Activated naive CD4-positive, alpha-beta T cell (primary cell): ENCODE results near the gene SMARCA2.
A peak's percentile ranks its signal among the peaks of the same experiment; 100 is the strongest.

Source experiments
- DNase-seq, 4 experiments: peaks; one replicate each; lab custom pipeline; 2025; lab: John Stamatoyannopoulos, UW

The SMARCA2 gene

GRCh38 chr9:2210201-2210600 lies 195.1 kb downstream of the SMARCA2 start:
- DNase-seq: no peak

GRCh38 chr9:2213830-2214468 lies 198.8 kb downstream of the SMARCA2 start:
- DNase-seq: no peak

- DNase-seq: no peak
Measured at GRCh38 chr9:2214707-2215106, 199.6 kb downstream of the SMARCA2 start.

GRCh38 chr9:2215921-2216441 lies 200.8 kb downstream of the SMARCA2 start:
- no peak for DNase-seq

- DNase-seq: no peak
Measured at GRCh38 chr9:2216591-2216990, 201.4 kb downstream of the SMARCA2 start.

GRCh38 chr9:2217540-2217939 lies 202.4 kb downstream of the SMARCA2 start:
- DNase-seq: no peak

GRCh38 chr9:2220036-2220435 lies 204.9 kb downstream of the SMARCA2 start:
- DNase-seq: no peak

GRCh38 chr9:2227144-2227867 lies 212.2 kb downstream of the SMARCA2 start:
- DNase-seq: no peak

- no peak for DNase-seq
Measured at GRCh38 chr9:2228132-2228531, 213.0 kb downstream of the SMARCA2 start.

- no peak for DNase-seq
Measured at GRCh38 chr9:2228641-2229040, 213.5 kb downstream of the SMARCA2 start.

- DNase-seq: no peak
Measured at GRCh38 chr9:2229109-2229721, 214.1 kb downstream of the SMARCA2 start.

GRCh38 chr9:2230362-2230761 lies 215.2 kb downstream of the SMARCA2 start:
- DNase-seq: no peak

GRCh38 chr9:2231101-2231500 lies 216.0 kb downstream of the SMARCA2 start:
- DNase-seq: no peak

- DNase-seq: no peak
Measured at GRCh38 chr9:2231829-2232228, 216.7 kb downstream of the SMARCA2 start.

- DNase-seq: no peak
Measured at GRCh38 chr9:2233274-2233673, 218.1 kb downstream of the SMARCA2 start.

- DNase-seq: no peak
Measured at GRCh38 chr9:2234371-2234893, 219.3 kb downstream of the SMARCA2 start.

GRCh38 chr9:2235623-2236022 lies 220.5 kb downstream of the SMARCA2 start:
- no peak for DNase-seq

GRCh38 chr9:2236850-2237249 lies 221.7 kb downstream of the SMARCA2 start:
- DNase-seq: no peak

- DNase-seq: no peak
Measured at GRCh38 chr9:2241461-2241835, 226.3 kb downstream of the SMARCA2 start.

- peak in 3 of 4 experiments; percentile 5 to 24 (median 19) for DNase-seq
Measured at GRCh38 chr9:2241836-2242741, 226.9 kb downstream of the SMARCA2 start.

GRCh38 chr9:2242831-2243330 lies 227.7 kb downstream of the SMARCA2 start:
- no peak for DNase-seq
